Measurements from ENCODE around the gene PSORS1C1.

GRCh38 chr6:31170600-31170881, 55.9 kb downstream of the PSORS1C1 start, which contains the start of gene POU5F1:
- TF ChIP-seq POLR2AphosphoS5 (IDR thresholded peaks at IDR 0.05; ENCODE audit: low read depth, low read length) (no peak), POLR2A (IDR thresholded peaks at IDR 0.05; ENCODE audit: low read depth, low read length) (no peak), TAF1 (IDR thresholded peaks at IDR 0.05; ENCODE audit: low read depth, low read length) (no peak), POU2F2 (IDR thresholded peaks at IDR 0.05; ENCODE audit: low read depth, low read length) (no peak)

Data from GM12891 (cell line).